ENCODE measurements around the gene SACM1L.

The SACM1L gene

GRCh38 chr3:45641756-45642155 is 47.4 kb upstream of the SACM1L start:
- Histone ChIP-seq H3K36me3 (ENCODE audit: control insufficient read depth in 2 of 2, insufficient read depth in 1 of 2, low read length in 2 of 2) (peaks cover 0 to 33% of the 10 kb centered on the region in 2 experiments; a peak in 1 of 3 replicates), H3K9me3 (ENCODE audit: control insufficient read depth, insufficient read depth, low read depth, low read length) (no peaks in the 10 kb centered on the region), H3K4me3 (ENCODE audit: low read depth, low read length) (no peak overlapping the region), H3K27ac (ENCODE audit: extremely low read depth, low read depth, low read length) (no peak overlapping the region), H3K4me1 (ENCODE audit: control insufficient read depth, insufficient read depth, low read length) (peaks cover 5% of the 10 kb centered on the region; the same call in 1 of the 2 replicates)
- ChIA-PET CTCF (interaction anchor here (1.8 kb wide), 1 partner anchor 15 kb away, joined by 7 read pairs; no protein-coding TSS in a partner anchor), POLR2A (no interaction called here)
- no peak for TF ChIP-seq RBAK (tag by site-specific recombination; IDR thresholded peaks at IDR 0.05)
- TF ChIP-seq KLF17 (tag by site-specific recombination; IDR thresholded peaks at IDR 0.05), result no peak
- TF ChIP-seq WT1 (tag by site-specific recombination; IDR thresholded peaks at IDR 0.05), result no peak
- no peak for TF ChIP-seq ZNF362 (tag by site-specific recombination; IDR thresholded peaks at IDR 0.05)
- TF ChIP-seq ZSCAN5A (tag by site-specific recombination; IDR thresholded peaks at IDR 0.05), result no peak
- TF ChIP-seq ZFP41 (tag by site-specific recombination; IDR thresholded peaks at IDR 0.05; ENCODE audit: borderline replicate concordance), result no peak
- no peak for TF ChIP-seq GLIS1 (tag by site-specific recombination; IDR thresholded peaks at IDR 0.05)
- TF ChIP-seq FEZF1 (tag by site-specific recombination; IDR thresholded peaks at IDR 0.05), result no peak
- TF ChIP-seq ZNF792 (tag by site-specific recombination; IDR thresholded peaks at IDR 0.05), result no peak
- TF ChIP-seq ZNF777 (tag by site-specific recombination; IDR thresholded peaks at IDR 0.05; ENCODE audit: borderline replicate concordance), result no peak
- no peak for TF ChIP-seq ZNF311 (tag by site-specific recombination; IDR thresholded peaks at IDR 0.05; ENCODE audit: borderline replicate concordance)
- no peak for TF ChIP-seq ZNF138 (tag by site-specific recombination; IDR thresholded peaks at IDR 0.05; ENCODE audit: borderline replicate concordance)
- no peak for TF ChIP-seq ZNF510 (tag by site-specific recombination; IDR thresholded peaks at IDR 0.05; ENCODE audit: insufficient replicate concordance)
- TF ChIP-seq ZNF324 (tag by site-specific recombination; IDR thresholded peaks at IDR 0.05), result no peak
- TF ChIP-seq ZBTB17 (tag by site-specific recombination; IDR thresholded peaks at IDR 0.05), result no peak
- TF ChIP-seq HIC1 (tag by site-specific recombination; IDR thresholded peaks at IDR 0.05), result no peak

- H3K36me3 ChIP-seq (ENCODE audit: control insufficient read depth in 2 of 2, insufficient read depth in 1 of 2, low read length in 2 of 2), result peaks cover 0 to 31% of the 10 kb centered on the region in 2 experiments; a peak in 1 of 3 replicates
- no peak overlapping the region for H3K27ac ChIP-seq (ENCODE audit: extremely low read depth, low read depth, low read length)
- ChIA-PET POLR2A (interaction anchor here (0.7 kb wide), 1 partner anchor 576 kb away, joined by 4 read pairs; no protein-coding TSS in a partner anchor), CTCF (no interaction called here)
- peak; percentile 89 for TF ChIP-seq ZIC2 (tag by site-specific recombination; IDR thresholded peaks at IDR 0.05)
- no peak for TF ChIP-seq PRDM4 (tag by site-specific recombination; IDR thresholded peaks at IDR 0.05)
- TF ChIP-seq ZNF19 (tag by site-specific recombination; IDR thresholded peaks at IDR 0.05; ENCODE audit: low read depth), result no peak
- TF ChIP-seq SCRT2 (tag by site-specific recombination; IDR thresholded peaks at IDR 0.05), result peak; percentile 57
- TF ChIP-seq EGR2 (tag by site-specific recombination; IDR thresholded peaks at IDR 0.05; ENCODE audit: low read depth), result peak; percentile 63
- TF ChIP-seq GLI4 (tag by site-specific recombination; IDR thresholded peaks at IDR 0.05), result no peak
- peak; percentile 70 for TF ChIP-seq ZFHX2 (tag by site-specific recombination; conservative IDR thresholded peaks at IDR 0.05)
- TF ChIP-seq GLIS1 (tag by site-specific recombination; IDR thresholded peaks at IDR 0.05), result peak; percentile 45; the same call in 1 of the 2 replicates
- H3K9me3 ChIP-seq (ENCODE audit: control insufficient read depth, insufficient read depth, low read depth, low read length), result no peaks in the 10 kb centered on the region
- peaks cover 5% of the 10 kb centered on the region; the same call in 1 of the 2 replicates for H3K4me1 ChIP-seq (ENCODE audit: control insufficient read depth, insufficient read depth, low read length)
- H3K4me3 ChIP-seq (ENCODE audit: low read depth, low read length), result no peak overlapping the region
Measured at GRCh38 chr3:45642731-45643152, 46.5 kb upstream of the SACM1L start.

Measured in HEK293 (cell line).